ENCODE measurements around the gene PLCD3.

- TF ChIP-seq POLR2A (IDR thresholded peaks at IDR 0.05) (no peak), CTCF (IDR thresholded peaks at IDR 0.05) (no peak)
Observed at GRCh38 chr17:45129940-45130680, 2.2 kb downstream of the PLCD3 start.

Measured in right lobe of liver (tissue), 4 donors.